HG03135 (cell line): ENCODE measurements around the gene IVL.

Experiments
- ATAC-seq: cut with Tn5 transposase; IDR thresholded peaks from one replicate; pipeline ENCODE4 v1.9.1; 2021; ENCODE audit warnings: mild to moderate bottlenecking, moderate library complexity; ENCODE audit not compliant: unreplicated experiment

Gene IVL, protein sequence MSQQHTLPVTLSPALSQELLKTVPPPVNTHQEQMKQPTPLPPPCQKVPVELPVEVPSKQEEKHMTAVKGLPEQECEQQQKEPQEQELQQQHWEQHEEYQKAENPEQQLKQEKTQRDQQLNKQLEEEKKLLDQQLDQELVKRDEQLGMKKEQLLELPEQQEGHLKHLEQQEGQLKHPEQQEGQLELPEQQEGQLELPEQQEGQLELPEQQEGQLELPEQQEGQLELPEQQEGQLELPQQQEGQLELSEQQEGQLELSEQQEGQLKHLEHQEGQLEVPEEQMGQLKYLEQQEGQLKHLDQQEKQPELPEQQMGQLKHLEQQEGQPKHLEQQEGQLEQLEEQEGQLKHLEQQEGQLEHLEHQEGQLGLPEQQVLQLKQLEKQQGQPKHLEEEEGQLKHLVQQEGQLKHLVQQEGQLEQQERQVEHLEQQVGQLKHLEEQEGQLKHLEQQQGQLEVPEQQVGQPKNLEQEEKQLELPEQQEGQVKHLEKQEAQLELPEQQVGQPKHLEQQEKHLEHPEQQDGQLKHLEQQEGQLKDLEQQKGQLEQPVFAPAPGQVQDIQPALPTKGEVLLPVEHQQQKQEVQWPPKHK

DNA sequence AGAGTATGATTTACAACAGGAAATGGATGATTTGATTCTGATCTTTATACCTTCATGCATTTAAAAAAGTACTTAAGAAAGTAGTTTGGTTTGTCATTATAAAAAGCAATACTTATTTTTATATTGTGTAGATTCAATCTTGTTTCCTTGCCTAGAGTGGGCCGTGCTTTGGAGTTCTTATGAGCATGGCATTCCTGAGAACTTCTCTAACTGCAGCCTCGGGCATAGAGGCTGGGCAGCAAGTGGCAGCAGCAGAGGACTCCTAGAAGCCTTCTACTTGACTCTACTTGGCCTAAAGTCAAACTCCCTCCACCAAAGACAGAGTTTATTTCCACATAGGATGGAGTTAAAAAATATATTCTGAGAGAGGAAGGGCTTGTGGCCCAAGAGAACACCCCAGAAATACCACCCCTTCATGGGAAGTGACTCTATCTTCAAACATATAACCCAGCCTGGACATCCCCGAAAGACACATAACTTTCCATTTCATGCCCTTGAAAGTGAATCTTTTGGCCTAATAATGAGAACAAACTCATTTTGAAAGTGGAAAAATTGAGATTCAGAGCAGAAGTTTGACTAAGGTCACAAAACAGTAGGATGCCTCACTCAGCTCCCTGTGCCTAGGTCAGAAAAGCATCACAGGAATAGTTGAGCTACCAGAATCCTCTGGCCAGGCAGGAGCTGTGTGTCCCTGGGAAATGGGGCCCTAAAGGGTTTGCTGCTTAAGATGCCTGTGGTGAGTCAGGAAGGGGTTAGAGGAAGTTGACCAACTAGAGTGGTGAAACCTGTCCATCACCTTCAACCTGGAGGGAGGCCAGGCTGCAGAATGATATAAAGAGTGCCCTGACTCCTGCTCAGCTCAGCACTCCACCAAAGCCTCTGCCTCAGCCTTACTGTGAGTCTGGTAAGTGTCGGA lies at the start of gene IVL:
Gene IVL (plus strand): TSS at position 861 of the 916 bp plus-strand sequence. CDS start 1,252 bp downstream, outside the sequence.
- ATAC-seq: no peak

DNA sequence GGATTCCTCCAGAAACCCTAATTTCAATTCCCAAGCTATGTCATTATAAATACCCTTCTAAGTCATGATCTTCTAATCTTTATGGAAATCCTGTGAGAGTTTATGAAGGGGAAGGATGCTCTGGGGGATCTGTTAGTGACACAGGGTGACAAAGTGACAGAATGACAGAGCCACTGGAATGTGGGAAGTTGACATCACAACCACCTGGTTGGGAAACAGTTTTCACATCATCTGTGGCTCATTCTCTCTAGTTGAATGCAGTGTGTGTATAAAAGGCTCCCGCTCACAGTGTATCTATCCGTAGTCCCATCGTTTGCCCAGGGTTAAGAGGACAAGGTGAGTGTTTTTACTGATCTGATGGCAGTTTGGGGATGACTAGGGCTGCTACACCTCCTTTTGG lies 48.6 kb upstream of the IVL start, which contains the start of gene LCE7A:
Gene LCE7A (plus strand): TSS at position 301 of the 400 bp plus-strand sequence. CDS start 702 bp downstream, outside the sequence.
- no peak for ATAC-seq

DNA sequence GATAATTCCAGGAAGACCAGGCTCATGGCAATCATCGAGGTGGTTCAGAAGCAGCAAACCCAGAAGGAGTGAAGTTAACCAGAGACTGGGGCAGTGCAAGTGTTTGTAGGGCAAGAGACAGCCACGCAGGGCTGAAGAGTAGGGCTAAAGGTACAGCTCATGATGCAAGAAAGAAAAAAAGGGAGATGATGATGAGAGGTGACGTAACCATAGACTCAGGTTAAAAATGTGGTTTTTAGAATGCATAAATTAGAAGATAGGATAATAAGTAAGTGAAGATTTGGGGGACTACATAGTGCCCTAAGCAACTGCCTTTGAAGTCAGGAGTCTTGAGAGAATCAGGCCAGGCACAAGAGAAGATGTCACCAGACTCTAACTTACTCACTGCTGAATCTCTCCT lies 48.2 kb upstream of the IVL start:
- ATAC-seq: no peak

DNA sequence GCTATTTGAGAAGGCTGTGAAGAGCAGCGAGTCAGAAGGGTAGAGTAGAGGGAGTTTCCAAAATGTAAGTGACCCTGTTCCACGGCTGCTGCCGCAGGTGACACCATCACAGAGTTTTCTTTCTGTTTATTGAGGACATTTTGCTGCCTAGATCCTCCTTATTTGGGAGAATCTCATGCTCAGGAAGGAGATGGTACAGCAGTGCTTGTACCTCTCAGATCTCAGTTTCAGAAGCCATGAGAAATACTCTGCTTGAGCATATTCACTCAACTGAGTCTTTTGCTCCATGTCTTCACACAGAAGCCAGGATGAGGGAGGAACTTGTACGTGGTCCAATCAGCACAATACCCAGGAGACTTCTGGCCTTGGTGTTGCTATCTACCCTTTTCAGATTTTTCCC lies 47.0 kb upstream of the IVL start:
- no peak for ATAC-seq

- no peak for ATAC-seq
These were observed 43.9 kb upstream of the IVL start for GRCh38 chr1:152864443-152864842.

DNA sequence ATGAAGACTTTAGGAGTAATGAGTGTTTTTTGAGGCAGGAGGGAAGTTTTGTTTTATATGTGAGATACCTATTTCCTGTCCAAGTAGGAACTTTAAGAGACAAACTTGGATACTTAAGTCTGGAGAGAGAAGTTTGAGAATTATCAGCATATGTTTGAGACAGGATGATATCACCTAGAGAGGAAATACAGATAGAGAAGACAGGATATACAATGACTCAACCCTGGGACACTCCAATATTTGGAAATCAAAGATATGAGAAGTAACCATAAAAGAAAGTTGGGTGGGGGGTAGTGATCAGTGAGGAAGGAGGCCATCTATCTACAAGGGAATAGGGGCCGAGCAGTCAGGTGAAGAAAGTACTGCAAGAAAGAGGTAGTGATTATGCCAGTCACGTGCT lies 42.0 kb upstream of the IVL start:
- no peak for ATAC-seq

- no peak for ATAC-seq
These were observed 38.4 kb upstream of the IVL start for GRCh38 chr1:152869808-152870419.

- ATAC-seq: no peak
These were observed 37.3 kb upstream of the IVL start for GRCh38 chr1:152870831-152871730.

DNA sequence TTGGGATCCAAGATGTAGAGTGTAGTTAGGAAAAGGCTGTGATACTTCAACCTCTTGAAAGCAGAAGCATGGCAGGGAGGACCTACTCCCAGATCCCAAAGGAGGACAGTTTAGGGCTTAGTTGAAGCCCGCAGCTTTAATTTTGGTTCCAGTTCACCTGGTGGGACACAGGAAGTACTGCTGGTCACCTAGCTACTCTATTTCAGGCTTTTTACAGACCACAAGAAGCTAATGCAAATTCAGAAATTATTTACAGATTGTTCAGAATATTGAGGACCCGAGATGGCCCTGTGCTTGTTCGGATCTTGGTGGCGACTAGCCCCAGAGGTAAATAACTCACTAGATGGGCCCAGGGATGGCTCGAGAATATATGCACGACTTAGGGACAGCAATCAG lies 36.6 kb upstream of the IVL start:
- no peak for ATAC-seq

DNA sequence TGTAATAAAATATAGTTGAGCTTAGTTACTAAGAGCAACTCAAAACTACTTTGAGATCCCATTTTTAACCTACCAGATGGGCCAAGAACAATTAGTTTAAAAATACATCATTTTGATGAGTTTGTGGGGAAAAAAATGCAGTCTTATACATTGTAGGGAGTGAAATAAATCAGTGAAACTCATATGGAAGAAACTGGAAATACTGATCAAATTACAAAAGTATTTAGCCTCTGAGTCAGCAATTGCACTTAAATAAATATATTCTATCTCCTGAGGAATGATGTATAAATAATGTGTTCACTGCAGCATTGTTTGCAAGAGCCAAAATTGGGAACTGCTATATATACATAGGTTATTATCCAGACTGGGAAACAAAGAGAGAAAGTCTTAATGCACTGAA lies 34.9 kb upstream of the IVL start:
- no peak for ATAC-seq

DNA sequence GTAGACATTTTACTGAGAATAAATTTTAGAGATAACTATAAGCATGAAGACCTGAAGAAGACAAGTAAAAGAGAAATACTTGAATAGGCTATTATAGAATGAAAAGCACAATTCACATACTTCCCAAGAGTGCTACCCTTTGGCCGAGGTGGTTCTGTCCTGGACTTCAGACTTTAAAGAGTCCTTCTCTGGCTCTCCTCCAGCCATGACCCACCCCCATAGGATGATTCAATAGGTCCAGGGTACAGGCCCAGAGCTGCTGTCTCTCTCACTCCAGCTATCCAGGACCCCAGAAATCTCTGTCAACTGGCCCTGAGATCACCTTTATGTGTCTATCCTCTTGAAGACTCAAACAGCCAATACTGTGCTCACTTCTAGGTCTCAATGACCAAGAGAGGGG lies 31.5 kb upstream of the IVL start:
- ATAC-seq: no peak

DNA sequence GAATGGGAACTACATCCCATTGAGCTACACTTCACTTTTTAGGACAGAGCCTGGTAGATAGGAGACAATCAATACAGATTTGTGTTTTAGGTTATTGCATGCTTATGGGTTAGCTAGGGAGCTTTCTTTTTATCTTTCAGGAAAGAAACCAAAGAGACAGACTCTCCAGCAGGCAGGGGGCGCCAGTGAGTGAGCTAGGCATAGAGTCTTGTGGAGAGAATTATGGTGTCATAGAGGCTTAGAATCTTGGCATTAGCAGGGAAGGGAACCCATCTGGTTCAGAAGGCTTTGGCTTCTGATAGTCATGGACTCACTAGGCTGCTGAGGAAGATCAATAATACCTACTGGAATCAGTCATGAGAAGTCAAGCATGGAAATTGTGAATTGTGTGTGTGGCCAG lies 30.3 kb upstream of the IVL start, which contains the start of gene SMCP:
Gene SMCP (plus strand): TSS at position 281 of the 400 bp plus-strand sequence. CDS start 6,101 bp downstream, outside the sequence.
- no peak for ATAC-seq

- ATAC-seq: no peak
These were observed 28.7 kb upstream of the IVL start for GRCh38 chr1:152879559-152880198.

DNA sequence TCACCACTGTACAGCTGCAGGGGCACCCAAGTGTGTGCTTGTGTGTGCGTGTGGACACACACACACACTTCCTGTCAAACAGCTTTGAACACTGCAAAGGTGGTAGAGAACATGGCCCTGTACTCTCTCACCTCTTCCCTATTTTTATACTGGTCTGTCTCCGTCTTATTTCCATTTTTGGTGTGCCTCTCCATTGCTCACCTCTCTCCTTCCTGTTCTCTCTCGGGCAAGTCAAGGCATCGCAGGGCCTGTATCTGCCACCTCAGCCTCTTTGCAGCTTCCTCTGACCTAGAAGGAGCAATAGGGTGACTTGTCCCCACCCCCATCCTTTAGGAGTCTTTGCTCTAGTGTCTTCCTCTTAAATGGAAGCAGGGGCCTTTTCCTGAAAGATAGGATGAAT lies 28.0 kb upstream of the IVL start:
- no peak for ATAC-seq

DNA sequence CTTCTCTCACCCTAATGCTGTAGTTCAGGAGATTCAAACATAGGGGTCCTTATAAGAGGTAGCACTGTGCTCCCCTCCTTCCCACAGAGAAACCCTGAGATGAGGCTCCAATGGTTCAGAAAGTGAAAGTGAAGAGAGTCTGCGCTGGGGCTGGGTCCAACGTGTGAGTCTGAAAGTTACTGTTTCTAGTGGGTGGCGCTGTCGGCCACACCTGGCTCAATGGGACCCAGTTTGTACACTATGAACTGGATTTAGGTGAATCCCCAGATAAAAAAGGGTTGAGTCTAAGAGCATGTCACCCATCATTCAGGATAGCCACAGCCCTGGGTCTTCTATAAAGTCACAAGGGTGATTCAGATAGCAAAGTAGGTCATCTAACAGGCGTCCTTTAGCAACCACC lies 27.4 kb upstream of the IVL start:
- ATAC-seq: no peak

DNA sequence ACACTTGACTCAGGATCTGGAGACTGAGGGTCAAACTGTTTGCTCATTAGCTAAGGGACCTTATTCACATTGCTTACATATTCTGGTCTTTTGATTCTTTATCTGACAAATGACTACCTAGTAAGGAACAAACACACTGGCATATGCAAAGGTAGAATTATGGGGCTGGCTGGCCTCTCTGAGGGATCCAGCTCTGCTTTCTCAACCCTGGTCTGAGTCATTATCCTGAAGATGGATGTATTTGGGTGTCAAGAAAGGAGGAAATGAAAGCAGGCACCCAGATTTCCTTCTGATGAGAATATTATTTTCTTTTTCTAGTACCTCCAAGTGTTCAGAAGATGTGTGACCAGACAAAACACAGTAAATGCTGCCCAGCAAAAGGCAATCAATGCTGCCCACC lies 24.3 kb upstream of the IVL start:
- no peak for ATAC-seq

- no peak for ATAC-seq
These were observed 23.8 kb upstream of the IVL start for GRCh38 chr1:152884506-152884905.

DNA sequence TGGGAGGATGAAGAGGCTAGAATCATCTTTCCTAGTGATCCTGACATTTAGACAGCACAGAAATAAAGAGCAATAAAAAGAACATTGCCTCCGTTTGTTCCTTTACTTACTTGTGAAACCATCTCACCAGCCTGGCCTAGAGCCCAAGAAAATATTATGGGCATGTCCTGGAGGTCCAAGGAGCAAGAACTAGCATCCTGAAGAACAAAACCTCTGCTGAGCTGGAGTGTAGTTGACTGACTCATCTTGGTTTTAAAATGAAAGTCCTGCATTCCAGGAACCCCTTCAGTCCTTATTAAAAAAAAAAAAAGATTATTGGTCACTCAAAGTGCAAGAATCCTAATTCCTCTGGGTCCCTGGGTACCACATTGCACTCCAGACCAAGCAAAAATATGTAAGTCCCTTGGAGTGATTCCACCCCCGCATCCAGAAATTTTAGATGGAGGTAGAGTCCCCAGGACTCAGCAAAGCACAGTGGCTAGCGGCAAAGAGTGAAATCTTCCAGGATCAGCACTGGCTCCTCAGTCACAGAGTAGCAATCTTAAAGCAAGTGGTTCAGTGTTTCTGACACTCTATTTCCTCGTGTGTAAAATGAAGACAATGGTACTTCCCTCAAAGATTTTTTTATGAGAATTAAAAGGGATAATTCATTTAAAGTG lies 23.3 kb upstream of the IVL start:
- no peak for ATAC-seq

DNA sequence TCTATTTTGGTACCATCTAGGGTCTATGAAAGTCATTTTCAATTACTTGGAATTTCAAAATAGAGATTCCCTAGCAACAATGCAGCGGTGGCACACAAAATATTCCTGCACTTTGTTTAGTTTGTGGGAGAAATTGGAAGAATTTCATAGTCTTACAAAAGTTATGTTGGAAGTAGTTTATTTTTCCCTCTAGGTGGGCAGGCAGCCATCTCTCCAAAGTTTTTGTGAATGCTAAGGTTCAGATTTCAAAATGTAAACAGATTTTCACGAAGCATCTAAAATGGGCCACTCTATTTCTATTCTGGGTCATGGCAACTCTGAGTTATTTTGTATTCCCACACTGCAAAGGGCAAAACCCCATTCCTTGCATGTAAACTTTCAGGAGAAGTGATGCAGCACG lies 22.3 kb upstream of the IVL start:
- no peak for ATAC-seq
